Osteocyte (in vitro differentiated cells): ENCODE data around the gene SLC13A3. TPM values are rescaled to one million over a fixed set of nuclear protein-coding genes. Genes with fewer than 3 reads are reported as not detected.
A peak's percentile ranks its signal among the peaks of the same experiment; 100 is the strongest.
"Not testable (repeated sequence)": the region's sequence is repeated elsewhere in the genome, so short reads cannot be mapped to it uniquely, and the experiment has no call there.

Source experiments
- DNase-seq: peaks from one replicate; pipeline ENCODE4 v3.0.0; 2021; ENCODE audit warnings: mixed read lengths; ENCODE audit not compliant: unreplicated experiment; ENCODE audit errors: extremely low spot score
- H3K27ac Mint-ChIP-seq: one replicate; pipeline ENCODE4 v1.8.0; 2021; ENCODE audit warnings: mild to moderate bottlenecking, mixed read lengths; ENCODE audit not compliant: unreplicated experiment
- H3K27me3 Mint-ChIP-seq: one replicate; pipeline ENCODE4 v1.8.0; 2021; ENCODE audit warnings: mixed read lengths; ENCODE audit not compliant: unreplicated experiment
- H3K36me3 Mint-ChIP-seq: one replicate; pipeline ENCODE4 v1.8.0; 2021; ENCODE audit warnings: mixed read lengths; ENCODE audit not compliant: unreplicated experiment
- H3K4me1 Mint-ChIP-seq: one replicate; pipeline ENCODE4 v1.8.0; 2021; ENCODE audit warnings: mixed read lengths; ENCODE audit not compliant: unreplicated experiment
- H3K4me3 Mint-ChIP-seq: one replicate; pipeline ENCODE4 v1.8.0; 2021; ENCODE audit warnings: mild to moderate bottlenecking, moderate library complexity, mixed read lengths; ENCODE audit not compliant: unreplicated experiment
- H3K9me3 Mint-ChIP-seq: one replicate; pipeline ENCODE4 v1.8.0; 2021; ENCODE audit warnings: mixed read lengths; ENCODE audit not compliant: unreplicated experiment
- total RNA-seq: library from RNA; stranded (reverse); gene quantifications from 2 replicates; pipeline ENCODE4 v1.2.1, GENCODE V29; 2021
- TF ChIP-seq, protein P1 (sequence below): fragments of 200-600 bp; sonication (generic); IDR thresholded peaks from 2 replicates; pipeline ENCODE4 v1.5.0; 2021; ENCODE audit warnings: antibody characterized with exemption, mild to moderate bottlenecking, moderate library complexity

The SLC13A3 gene
- total RNA-seq, 1 donor from 2014 or later = 1.8 TPM

- DNase-seq = no peak
- TF ChIP-seq, protein P1, sequence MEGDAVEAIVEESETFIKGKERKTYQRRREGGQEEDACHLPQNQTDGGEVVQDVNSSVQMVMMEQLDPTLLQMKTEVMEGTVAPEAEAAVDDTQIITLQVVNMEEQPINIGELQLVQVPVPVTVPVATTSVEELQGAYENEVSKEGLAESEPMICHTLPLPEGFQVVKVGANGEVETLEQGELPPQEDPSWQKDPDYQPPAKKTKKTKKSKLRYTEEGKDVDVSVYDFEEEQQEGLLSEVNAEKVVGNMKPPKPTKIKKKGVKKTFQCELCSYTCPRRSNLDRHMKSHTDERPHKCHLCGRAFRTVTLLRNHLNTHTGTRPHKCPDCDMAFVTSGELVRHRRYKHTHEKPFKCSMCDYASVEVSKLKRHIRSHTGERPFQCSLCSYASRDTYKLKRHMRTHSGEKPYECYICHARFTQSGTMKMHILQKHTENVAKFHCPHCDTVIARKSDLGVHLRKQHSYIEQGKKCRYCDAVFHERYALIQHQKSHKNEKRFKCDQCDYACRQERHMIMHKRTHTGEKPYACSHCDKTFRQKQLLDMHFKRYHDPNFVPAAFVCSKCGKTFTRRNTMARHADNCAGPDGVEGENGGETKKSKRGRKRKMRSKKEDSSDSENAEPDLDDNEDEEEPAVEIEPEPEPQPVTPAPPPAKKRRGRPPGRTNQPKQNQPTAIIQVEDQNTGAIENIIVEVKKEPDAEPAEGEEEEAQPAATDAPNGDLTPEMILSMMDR = peak; percentile 79
- no peak overlapping the region for H3K4me3 Mint-ChIP-seq
Observed at GRCh38 chr20:46681032-46681854, 30.0 kb upstream of the SLC13A3 start.

DNA sequence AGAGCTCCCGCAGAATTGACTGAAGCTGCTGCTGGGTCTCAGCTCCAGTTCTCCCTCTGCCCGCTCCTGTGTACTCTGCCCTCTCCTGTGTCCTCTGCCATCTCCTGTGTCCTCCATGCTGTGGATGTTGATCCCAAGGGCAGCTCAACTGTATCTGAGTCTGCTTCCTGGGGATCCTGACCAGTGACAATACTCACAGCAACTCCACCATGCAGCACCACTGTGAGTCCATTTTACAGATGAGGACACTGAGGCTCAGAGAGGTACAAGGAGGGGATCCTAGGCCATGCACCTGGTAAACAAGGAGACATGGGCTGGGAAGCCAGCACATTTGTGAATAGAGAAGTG is 29.4 kb upstream of the SLC13A3 start:
- no peak overlapping the region for H3K27ac Mint-ChIP-seq
- H3K36me3 Mint-ChIP-seq = peaks cover 4% of the 10 kb centered on the region
- H3K27me3 Mint-ChIP-seq = no peaks in the 10 kb centered on the region
- DNase-seq = no peak
- H3K4me1 Mint-ChIP-seq = peaks cover 24% of the 10 kb centered on the region
- H3K9me3 Mint-ChIP-seq = no peaks in the 10 kb centered on the region
- no peak overlapping the region for H3K4me3 Mint-ChIP-seq
- TF ChIP-seq, protein P1 = no peak

More at GRCh38 chr20:46681032-46681854, 30.0 kb upstream of the SLC13A3 start:
- Mint-ChIP-seq H3K27ac (no peak overlapping the region), H3K27me3 (no peaks in the 10 kb centered on the region), H3K36me3 (peaks cover 9% of the 10 kb centered on the region), H3K4me1 (peaks cover 24% of the 10 kb centered on the region), H3K9me3 (no peaks in the 10 kb centered on the region)

DNA sequence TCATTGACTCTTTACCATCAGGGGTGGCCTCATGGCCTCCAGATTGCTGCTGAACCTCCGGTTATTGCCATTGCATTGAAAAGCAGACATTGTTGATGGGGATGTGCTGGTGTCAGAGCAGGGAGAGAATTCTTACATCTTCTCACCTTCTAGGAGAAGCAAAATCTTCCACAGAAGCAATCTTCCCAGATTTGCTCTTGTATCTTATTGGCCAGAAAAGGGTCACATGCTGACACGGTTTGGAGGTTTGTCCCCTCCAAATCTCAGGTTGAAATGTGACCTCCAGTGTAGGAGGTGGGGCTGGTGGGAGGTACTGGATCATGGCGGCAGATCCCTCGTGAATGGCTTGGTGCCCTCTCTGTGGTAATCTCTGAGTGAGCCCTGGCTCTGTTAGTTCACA is 27.3 kb upstream of the SLC13A3 start:
- no peak overlapping the region for H3K27ac Mint-ChIP-seq
- no peaks in the 10 kb centered on the region for H3K27me3 Mint-ChIP-seq
- TF ChIP-seq, protein P1 = no peak
- H3K4me1 Mint-ChIP-seq = peaks cover 15% of the 10 kb centered on the region
- H3K4me3 Mint-ChIP-seq = no peak overlapping the region
- no peaks in the 10 kb centered on the region for H3K9me3 Mint-ChIP-seq
- no peaks in the 10 kb centered on the region for H3K36me3 Mint-ChIP-seq
- DNase-seq = no peak

GRCh38 chr20:46677608-46678007 is 26.3 kb upstream of the SLC13A3 start:
- DNase-seq = no peak
- Mint-ChIP-seq H3K4me1 (peaks cover 7% of the 10 kb centered on the region), H3K36me3 (no peaks in the 10 kb centered on the region), H3K27me3 (no peaks in the 10 kb centered on the region), H3K27ac (no peak overlapping the region), H3K4me3 (no peak overlapping the region), H3K9me3 (no peaks in the 10 kb centered on the region)
- TF ChIP-seq, protein P1 = no peak

DNA sequence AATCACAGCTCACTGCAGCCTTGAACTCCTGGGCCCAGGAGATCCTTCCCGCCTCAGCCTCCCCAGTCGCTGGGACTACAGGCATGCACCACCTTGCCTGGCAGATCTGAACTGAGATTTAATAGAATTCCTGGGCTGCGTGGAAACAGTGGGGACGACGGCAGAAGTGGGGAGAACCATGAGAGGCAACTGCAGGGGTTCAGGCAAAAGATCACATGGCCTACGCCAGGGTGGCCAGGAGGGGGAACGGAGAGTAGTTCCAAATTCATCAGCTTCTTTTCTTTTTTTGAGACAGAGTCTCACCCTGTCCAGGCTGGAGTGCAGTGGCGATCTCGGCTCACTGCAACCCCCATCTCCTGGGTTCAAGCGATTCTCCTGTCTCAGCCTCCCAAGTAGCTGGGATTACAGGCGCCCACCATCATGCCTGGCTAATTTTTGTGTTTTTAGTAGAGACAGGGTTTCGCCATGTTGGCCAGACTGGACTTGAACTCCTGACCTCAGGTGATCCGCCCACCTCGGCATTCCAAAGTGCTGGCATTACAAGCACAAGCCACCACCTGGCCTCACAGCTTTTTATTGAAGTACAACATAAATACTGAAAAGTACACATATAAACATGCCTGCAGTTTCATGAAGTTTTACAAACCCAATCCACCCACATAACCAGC is 25.5 kb upstream of the SLC13A3 start:
- not testable (repeated sequence) for H3K27ac Mint-ChIP-seq, H3K9me3 Mint-ChIP-seq, H3K4me1 Mint-ChIP-seq, DNase-seq, H3K27me3 Mint-ChIP-seq, H3K4me3 Mint-ChIP-seq, H3K36me3 Mint-ChIP-seq
